ENCODE measurements around the gene PPFIA1. TPM values are rescaled to one million over a fixed set of nuclear protein-coding genes. Genes with fewer than 3 reads are reported as not detected.

The PPFIA1 gene
- total RNA-seq, 2 experiments from 2014 or later: 34.6 to 53.9 TPM

DNA sequence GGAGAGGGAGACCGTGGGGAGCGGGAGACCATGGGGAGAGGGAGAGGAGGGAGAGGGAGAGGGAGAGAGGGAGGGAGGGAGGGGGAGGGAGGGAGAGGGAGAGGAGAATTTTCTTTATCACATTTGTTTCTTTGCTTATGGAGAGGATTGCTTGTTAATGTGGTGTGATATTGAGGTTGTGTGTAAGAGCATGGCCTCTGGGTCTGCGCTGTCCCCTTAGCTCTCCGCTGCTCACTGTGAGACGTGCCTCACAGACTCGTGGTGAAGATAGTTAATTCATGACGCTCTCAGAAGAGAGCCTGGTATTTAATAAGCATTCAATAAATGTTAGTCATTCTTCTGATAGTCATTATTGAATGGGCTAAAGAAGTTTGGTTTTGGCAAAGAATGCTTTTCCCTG is 26.2 kb downstream of the PPFIA1 start:
- no TSS peak for BruUV-seq (replicated peaks)
- no peaks in the 10 kb centered on the region for H3K79me2 ChIP-seq (ENCODE audit: insufficient read depth, low read depth, low read length)
- no peaks in the 10 kb centered on the region for H4K20me1 ChIP-seq (ENCODE audit: insufficient read depth, low read length)
- DNase-seq (ENCODE audit: low spot score): no peak
- no peaks in the 10 kb centered on the region for H3K9me3 ChIP-seq (ENCODE audit: low read length)
- no peak overlapping the region for H3K4me3 ChIP-seq (ENCODE audit: low read depth, low read length, poor library complexity, severe bottlenecking)
- CTCF ChIA-PET (ENCODE audit: unreplicated experiment): no interaction called here
- POLR2A ChIA-PET: no interaction called here
- H3K9me2 ChIP-seq (ENCODE audit: insufficient read depth, low read length): no peaks in the 10 kb centered on the region
- H2AFZ ChIP-seq (ENCODE audit: low read length): no peak overlapping the region
- H3K4me2 ChIP-seq (ENCODE audit: low read length): no peak overlapping the region
- intact Hi-C loops (cut with micrococcal nuclease; ENCODE audit: unreplicated experiment): no loop called here
- H3K27ac ChIP-seq (ENCODE audit: low read depth, low read length, poor library complexity, severe bottlenecking): no peak overlapping the region
- H3K4me1 ChIP-seq (ENCODE audit: insufficient read depth, low read length, poor library complexity, severe bottlenecking): peaks cover 6% of the 10 kb centered on the region
- peaks cover 57% of the 10 kb centered on the region for H3K36me3 ChIP-seq (ENCODE audit: insufficient read depth, low read length)
- no peak for TF ChIP-seq EZH2phosphoT487 (IDR thresholded peaks at IDR 0.05; ENCODE audit: borderline replicate concordance, low read depth, low read length)
- TF ChIP-seq, protein P1, sequence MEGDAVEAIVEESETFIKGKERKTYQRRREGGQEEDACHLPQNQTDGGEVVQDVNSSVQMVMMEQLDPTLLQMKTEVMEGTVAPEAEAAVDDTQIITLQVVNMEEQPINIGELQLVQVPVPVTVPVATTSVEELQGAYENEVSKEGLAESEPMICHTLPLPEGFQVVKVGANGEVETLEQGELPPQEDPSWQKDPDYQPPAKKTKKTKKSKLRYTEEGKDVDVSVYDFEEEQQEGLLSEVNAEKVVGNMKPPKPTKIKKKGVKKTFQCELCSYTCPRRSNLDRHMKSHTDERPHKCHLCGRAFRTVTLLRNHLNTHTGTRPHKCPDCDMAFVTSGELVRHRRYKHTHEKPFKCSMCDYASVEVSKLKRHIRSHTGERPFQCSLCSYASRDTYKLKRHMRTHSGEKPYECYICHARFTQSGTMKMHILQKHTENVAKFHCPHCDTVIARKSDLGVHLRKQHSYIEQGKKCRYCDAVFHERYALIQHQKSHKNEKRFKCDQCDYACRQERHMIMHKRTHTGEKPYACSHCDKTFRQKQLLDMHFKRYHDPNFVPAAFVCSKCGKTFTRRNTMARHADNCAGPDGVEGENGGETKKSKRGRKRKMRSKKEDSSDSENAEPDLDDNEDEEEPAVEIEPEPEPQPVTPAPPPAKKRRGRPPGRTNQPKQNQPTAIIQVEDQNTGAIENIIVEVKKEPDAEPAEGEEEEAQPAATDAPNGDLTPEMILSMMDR (conservative IDR thresholded peaks at IDR 0.05; ENCODE audit: low read length): no peak

- POLR2A ChIA-PET: no interaction called here
- Histone ChIP-seq H3K9me3 (ENCODE audit: low read length) (no peaks in the 10 kb centered on the region), H3K4me1 (ENCODE audit: insufficient read depth, low read length, poor library complexity, severe bottlenecking) (peaks cover 6% of the 10 kb centered on the region), H3K9me2 (ENCODE audit: insufficient read depth, low read length) (no peaks in the 10 kb centered on the region), H3K27ac (ENCODE audit: low read depth, low read length, poor library complexity, severe bottlenecking) (no peak overlapping the region), H2AFZ (ENCODE audit: low read length) (no peak overlapping the region), H4K20me1 (ENCODE audit: insufficient read depth, low read length) (no peaks in the 10 kb centered on the region), H3K79me2 (ENCODE audit: insufficient read depth, low read depth, low read length) (no peaks in the 10 kb centered on the region), H3K4me2 (ENCODE audit: low read length) (no peak overlapping the region), H3K36me3 (ENCODE audit: insufficient read depth, low read length) (peaks cover 53% of the 10 kb centered on the region), H3K4me3 (ENCODE audit: low read depth, low read length, poor library complexity, severe bottlenecking) (no peak overlapping the region)
- BruUV-seq (replicated peaks): no TSS peak
- intact Hi-C loops (cut with micrococcal nuclease; ENCODE audit: unreplicated experiment): no loop called here
- no peak for DNase-seq (ENCODE audit: low spot score)
- no peak for TF ChIP-seq EZH2phosphoT487 (IDR thresholded peaks at IDR 0.05; ENCODE audit: borderline replicate concordance, low read depth, low read length)
- TF ChIP-seq, protein P1 (conservative IDR thresholded peaks at IDR 0.05; ENCODE audit: low read length): no peak
- CTCF ChIA-PET (ENCODE audit: unreplicated experiment): no interaction called here
These were observed 26.9 kb downstream of the PPFIA1 start for GRCh38 chr11:70297341-70297740.

- Histone ChIP-seq H4K20me1 (ENCODE audit: insufficient read depth, low read length) (no peaks in the 10 kb centered on the region), H3K9me2 (ENCODE audit: insufficient read depth, low read length) (no peaks in the 10 kb centered on the region), H2AFZ (ENCODE audit: low read length) (no peak overlapping the region), H3K4me1 (ENCODE audit: insufficient read depth, low read length, poor library complexity, severe bottlenecking) (peaks cover 6% of the 10 kb centered on the region), H3K79me2 (ENCODE audit: insufficient read depth, low read depth, low read length) (no peaks in the 10 kb centered on the region), H3K4me2 (ENCODE audit: low read length) (no peak overlapping the region), H3K9me3 (ENCODE audit: low read length) (no peaks in the 10 kb centered on the region), H3K4me3 (ENCODE audit: low read depth, low read length, poor library complexity, severe bottlenecking) (no peak overlapping the region), H3K27ac (ENCODE audit: low read depth, low read length, poor library complexity, severe bottlenecking) (no peak overlapping the region), H3K36me3 (ENCODE audit: insufficient read depth, low read length) (peaks cover 46% of the 10 kb centered on the region)
- ChIA-PET POLR2A (no interaction called here), CTCF (ENCODE audit: unreplicated experiment) (no interaction called here)
- DNase-seq (ENCODE audit: low spot score): no peak
- no TSS peak for BruUV-seq (replicated peaks)
- intact Hi-C loops (cut with micrococcal nuclease; ENCODE audit: unreplicated experiment): no loop called here
- TF ChIP-seq, protein P1 (conservative IDR thresholded peaks at IDR 0.05; ENCODE audit: low read length): no peak
- TF ChIP-seq EZH2phosphoT487 (IDR thresholded peaks at IDR 0.05; ENCODE audit: borderline replicate concordance, low read depth, low read length): no peak
These were observed 27.9 kb downstream of the PPFIA1 start for GRCh38 chr11:70298243-70298915.
